Endothelial cell of umbilical vein (primary cell): ENCODE results near the gene SPATA1. TPM values are rescaled to one million over a fixed set of nuclear protein-coding genes. Genes with fewer than 3 reads are reported as not detected.

ENCODE experiments used
- BruUV-seq: library from RNA; stranded (reverse); fragments of 400-500 nt; replicated peaks from 2 replicates; lab custom pipeline; 2021; lab: Mats Ljungman, UMichigan
- CTCF ChIA-PET: fragments of 300-600, 350-600 bp; sonication (Branson Sonifier 250); formaldehyde crosslinking; loops from one replicate; lab custom pipeline; 2021; ENCODE audit warnings: antibody characterized with exemption, inconsistent platforms; lab: Charles Lee
- POLR2A ChIA-PET: fragments of 300-600, 350-600 bp; sonication (Branson Sonifier 250); formaldehyde crosslinking; loops from one replicate; lab custom pipeline; 2021; ENCODE audit warnings: antibody characterized with exemption, inconsistent platforms; lab: Charles Lee
- DNase-seq: peaks from one replicate; pipeline ENCODE4 v3.0.0-alpha.2; 2011; ENCODE audit warnings: low read depth, low spot score
- FAIRE-seq: peaks from 2 replicates; lab custom pipeline; 2011; peaks lifted over from hg19 to GRCh38; lab: Jason Lieb, UNC
- H2AFZ ChIP-seq: 2 replicates; pipeline ENCODE4 v1.6.0; 2012; ENCODE audit warnings: low read depth, low read length, control low read depth, inconsistent platforms
- H3K27ac ChIP-seq: 2 replicates; pipeline ENCODE4 v1.5.1; 2011; ENCODE audit warnings: low read depth, mild to moderate bottlenecking, control low read depth, low read length, moderate library complexity; ENCODE audit not compliant: insufficient read depth
- H3K27me3 ChIP-seq, 2 experiments: 2 replicates each; pipeline versions ENCODE4 v1.6.0 to v1.6.1; 2011; ENCODE audit warnings: low read length in 2 of 2, mixed read lengths in 1 of 2; ENCODE audit not compliant: control insufficient read depth in 2 of 2, insufficient read depth in 2 of 2
- H3K36me3 ChIP-seq, 2 experiments: 2 replicates in 1 of 2; 3 replicates in 1 of 2; pipeline ENCODE4 v1.5.1; 2011; ENCODE audit warnings: low read length in 2 of 2, mild to moderate bottlenecking in 1 of 2, moderate library complexity in 1 of 2; ENCODE audit not compliant: control insufficient read depth in 2 of 2, insufficient read depth in 2 of 2; ENCODE audit errors: extremely low read depth in 1 of 2
- H3K4me1 ChIP-seq: 3 replicates; pipeline ENCODE4 v1.5.1; 2011; ENCODE audit warnings: mild to moderate bottlenecking, low read length; ENCODE audit not compliant: control insufficient read depth, insufficient read depth; ENCODE audit errors: extremely low read depth
- H3K4me2 ChIP-seq: 2 replicates; pipeline ENCODE4 v1.6.1; 2011; ENCODE audit warnings: low read length, control low read depth, mixed read lengths; ENCODE audit not compliant: insufficient read depth
- H3K4me3 ChIP-seq, 3 experiments: fragments of 200-600 bp in 1 of 3; sonication (generic), shearing (Covaris generic) in 1 of 3; replicated peaks in 1 of 3; 2 replicates each; pipeline ENCODE4 v1.5.1; 2011 to 2016; ENCODE audit warnings: control low read depth in 3 of 3, low read length in 3 of 3, mild to moderate bottlenecking in 2 of 3, inconsistent platforms in 1 of 3, low read depth in 1 of 3, moderate library complexity in 1 of 3; ENCODE audit not compliant: insufficient read depth in 1 of 3
- H3K79me2 ChIP-seq: 2 replicates; pipeline ENCODE4 v1.6.0; 2012; ENCODE audit warnings: low read length, inconsistent platforms; ENCODE audit not compliant: control insufficient read depth, insufficient read depth
- H3K9ac ChIP-seq: replicated peaks from 2 replicates; pipeline ENCODE3; 2011; ENCODE audit warnings: low read length, control low read depth; ENCODE audit not compliant: insufficient read depth; ENCODE audit errors: extremely low read depth
- H3K9me1 ChIP-seq: replicated peaks from 3 replicates; pipeline ENCODE4 v1.6.0; 2011; ENCODE audit warnings: mild to moderate bottlenecking, low read length; ENCODE audit not compliant: control insufficient read depth, insufficient read depth; ENCODE audit errors: extremely low read depth
- H3K9me3 ChIP-seq: replicated peaks from 2 replicates; pipeline ENCODE4 v1.5.1; 2012; ENCODE audit warnings: low read length, inconsistent platforms; ENCODE audit not compliant: control insufficient read depth, insufficient read depth
- H4K20me1 ChIP-seq: replicated peaks from 2 replicates; pipeline ENCODE3; 2011; ENCODE audit warnings: mild to moderate bottlenecking, low read length; ENCODE audit not compliant: control insufficient read depth, insufficient read depth; ENCODE audit errors: extremely low read depth
- EZH2 ChIP-seq: IDR thresholded peaks from 2 replicates; pipeline ENCODE4 v1.6.1; 2012; ENCODE audit warnings: borderline replicate concordance, low read depth, mild to moderate bottlenecking, moderate library complexity, low read length, inconsistent platforms; ENCODE audit not compliant: severe bottlenecking
- FOS ChIP-seq: IDR thresholded peaks from 2 replicates; pipeline ENCODE4 v1.6.1; 2011; ENCODE audit warnings: mild to moderate bottlenecking, low read length, moderate library complexity, borderline replicate concordance; ENCODE audit not compliant: insufficient read depth
- GATA2 ChIP-seq: IDR thresholded peaks from 2 replicates; pipeline ENCODE4 v1.7.0; 2011; ENCODE audit warnings: low read depth, mild to moderate bottlenecking, moderate library complexity, mixed read lengths, low read length; ENCODE audit not compliant: insufficient read length, insufficient read depth
- JUN ChIP-seq: IDR thresholded peaks from 2 replicates; pipeline ENCODE4 v1.6.1; 2011; ENCODE audit warnings: borderline replicate concordance, low read depth; ENCODE audit not compliant: insufficient read length, insufficient read depth
- POLR2AphosphoS5 ChIP-seq: IDR thresholded peaks from 2 replicates; pipeline ENCODE4 v1.6.1; 2012; ENCODE audit warnings: low read depth, mild to moderate bottlenecking, control low read depth, low read length, moderate library complexity; ENCODE audit not compliant: insufficient read depth
- dilution Hi-C: fragments of 300-500 bp; cut with MboI; formaldehyde crosslinking; loops from one replicate; pipeline ENCODE4 v1.15.0; 2019; ENCODE audit warnings: low sequenced_read_pairs; ENCODE audit not compliant: extremely low pct_ligation_motif_present
- intact Hi-C: fragments of 100-400 bp; cut with micrococcal nuclease; formaldehyde crosslinking; loops from one replicate; pipeline ENCODE4 v1.10.0; 2022
- polyA plus RNA-seq, 4 experiments: library from polyadenylated mRNA; depleted of rRNA in 3 of 4; stranded (reverse) in 3 of 4; unstranded in 1 of 4; fragments of >200 nt; gene quantifications; 2 replicates each; pipeline versions ENCODE4 v1.2.1 to v1.2.3, GENCODE V29; 2011 to 2012; ENCODE audit warnings: missing spikeins in 1 of 4
- total RNA-seq: library from RNA; stranded (reverse); gene quantifications from 2 replicates; pipeline ENCODE4 v1.2.3, GENCODE V29; 2021
- TF ChIP-seq, protein P1 (sequence below): IDR thresholded peaks from 2 replicates; pipeline ENCODE4 v1.6.1; 2011; ENCODE audit not compliant: insufficient read depth, insufficient read length
- TF ChIP-seq, protein P2 (sequence below), 2 donors: IDR thresholded peaks; 1 replicate in 1 of 2; 2 replicates in 1 of 2; pipeline ENCODE4 v1.5.1; 2011; ENCODE audit warnings: low read length in 2 of 2, mild to moderate bottlenecking in 2 of 2, moderate library complexity in 2 of 2, control low read depth in 1 of 2, inconsistent platforms in 1 of 2, low read depth in 1 of 2; ENCODE audit not compliant: insufficient read depth in 1 of 2; ENCODE audit errors: extremely low read depth in 1 of 2

SPATA1 gene
- total and polyA plus RNA-seq, 2 donors (not counting 3 experiments of a cell fraction or from before 2014, with no cell fraction given): 1.7 to 1.8 TPM

DNA sequence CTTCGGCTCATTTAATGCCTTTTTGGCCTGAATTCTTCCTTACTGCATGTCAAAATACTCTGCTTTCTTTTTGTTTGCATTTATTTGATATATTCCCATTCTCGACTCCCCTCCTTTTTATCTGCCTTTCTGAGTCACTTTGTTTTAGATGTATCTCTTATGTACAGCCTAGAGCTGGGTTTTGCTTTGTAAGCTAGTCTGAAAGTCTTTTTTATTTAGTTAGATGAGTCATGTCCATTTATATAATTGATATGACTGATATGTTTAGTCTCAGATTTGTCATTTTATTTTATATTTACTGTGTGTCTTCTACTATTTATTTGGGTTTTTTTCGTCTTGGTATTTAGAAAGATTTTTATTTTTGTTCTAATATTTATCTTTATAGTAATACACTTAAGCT, 33.8 kb downstream of the SPATA1 start:
- ChIA-PET POLR2A (no interaction called here), CTCF (no interaction called here)
- Histone ChIP-seq H3K4me2 (no peak overlapping the region), H4K20me1 (no peaks in the 10 kb centered on the region), H3K79me2 (no peaks in the 10 kb centered on the region), H3K9me3 (no peaks in the 10 kb centered on the region), H3K9me1 (no peaks in the 10 kb centered on the region), H3K27ac (no peak overlapping the region), H3K9ac (no peak overlapping the region), H2AFZ (no peak overlapping the region), H3K36me3 (no peaks in the 10 kb centered on the region), H3K4me1 (no peaks in the 10 kb centered on the region), H3K4me3 (no peak overlapping the region), H3K27me3 (no peaks in the 10 kb centered on the region)
- DNase-seq: no peak
- TF ChIP-seq GATA2: no peak
- TF ChIP-seq, protein P1, sequence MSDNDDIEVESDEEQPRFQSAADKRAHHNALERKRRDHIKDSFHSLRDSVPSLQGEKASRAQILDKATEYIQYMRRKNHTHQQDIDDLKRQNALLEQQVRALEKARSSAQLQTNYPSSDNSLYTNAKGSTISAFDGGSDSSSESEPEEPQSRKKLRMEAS: no peak
- no peak for TF ChIP-seq EZH2
- no peak for TF ChIP-seq POLR2AphosphoS5
- peak; percentile 39 for TF ChIP-seq FOS
- TF ChIP-seq, protein P2, sequence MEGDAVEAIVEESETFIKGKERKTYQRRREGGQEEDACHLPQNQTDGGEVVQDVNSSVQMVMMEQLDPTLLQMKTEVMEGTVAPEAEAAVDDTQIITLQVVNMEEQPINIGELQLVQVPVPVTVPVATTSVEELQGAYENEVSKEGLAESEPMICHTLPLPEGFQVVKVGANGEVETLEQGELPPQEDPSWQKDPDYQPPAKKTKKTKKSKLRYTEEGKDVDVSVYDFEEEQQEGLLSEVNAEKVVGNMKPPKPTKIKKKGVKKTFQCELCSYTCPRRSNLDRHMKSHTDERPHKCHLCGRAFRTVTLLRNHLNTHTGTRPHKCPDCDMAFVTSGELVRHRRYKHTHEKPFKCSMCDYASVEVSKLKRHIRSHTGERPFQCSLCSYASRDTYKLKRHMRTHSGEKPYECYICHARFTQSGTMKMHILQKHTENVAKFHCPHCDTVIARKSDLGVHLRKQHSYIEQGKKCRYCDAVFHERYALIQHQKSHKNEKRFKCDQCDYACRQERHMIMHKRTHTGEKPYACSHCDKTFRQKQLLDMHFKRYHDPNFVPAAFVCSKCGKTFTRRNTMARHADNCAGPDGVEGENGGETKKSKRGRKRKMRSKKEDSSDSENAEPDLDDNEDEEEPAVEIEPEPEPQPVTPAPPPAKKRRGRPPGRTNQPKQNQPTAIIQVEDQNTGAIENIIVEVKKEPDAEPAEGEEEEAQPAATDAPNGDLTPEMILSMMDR (IDR thresholded peaks at IDR 0.05; ENCODE audit: extremely low read depth in 1 of 2, insufficient read depth in 1 of 2, low read depth in 1 of 2, low read length in 2 of 2): no peak
- TF ChIP-seq JUN: no peak
- FAIRE-seq: no peak
- dilution Hi-C loops: no loop called here
- BruUV-seq: no TSS peak
- intact Hi-C loops: loop anchor here (2.0 kb wide), 1 partner anchor 97 kb away; no protein-coding TSS in a partner anchor
